CD4-positive, alpha-beta T cell (primary cell): ENCODE data around the gene FGGY. TPM values are rescaled to one million over a fixed set of nuclear protein-coding genes. Genes with fewer than 3 reads are reported as not detected.

Source experiments
- ATAC-seq: fragments of 200-7000 bp; cut with Tn5 transposase; one replicate; pipeline ENCODE4 v1.10.0; 2022; ENCODE audit warnings: mild to moderate bottlenecking; ENCODE audit not compliant: poor library complexity
- CTCF ChIA-PET: fragments of 350-600 bp; sonication (Branson Sonifier 250); formaldehyde crosslinking; loops from one replicate; lab custom pipeline; 2021; ENCODE audit warnings: antibody characterized with exemption, inconsistent platforms; lab: Charles Lee
- POLR2A ChIA-PET: fragments of 350-600 bp; sonication (Branson Sonifier 250); formaldehyde crosslinking; loops from one replicate; lab custom pipeline; 2021; ENCODE audit warnings: antibody characterized with exemption, inconsistent platforms; lab: Charles Lee
- DNase-seq, 14 experiments: peaks; one replicate each; pipeline ENCODE4 v3.0.0-alpha.2; 2013 to 2020; ENCODE audit warnings: mixed read lengths in 2 of 14
- H3K27ac ChIP-seq, 2 donors: one replicate each; pipeline versions ENCODE4 v1.5.1 to v1.7.0; 2013; ENCODE audit warnings: low read length in 2 of 2, low read depth in 1 of 2, mild to moderate bottlenecking in 1 of 2
- H3K27me3 ChIP-seq, 2 experiments: 1 replicate in 1 of 2; 2 replicates in 1 of 2; pipeline versions ENCODE4 v1.6.1 to v1.7.0; 2013; ENCODE audit warnings: low read length in 2 of 2, control low read depth in 1 of 2, mild to moderate bottlenecking in 1 of 2, moderate library complexity in 1 of 2; ENCODE audit not compliant: insufficient read depth in 2 of 2, control insufficient read depth in 1 of 2
- H3K36me3 ChIP-seq: one replicate; pipeline ENCODE4 v1.6.1; 2013; ENCODE audit warnings: low read length, control low read depth; ENCODE audit not compliant: insufficient read depth
- H3K4me1 ChIP-seq: one replicate; pipeline ENCODE4 v1.6.1; 2013; ENCODE audit warnings: low read length, control low read depth; ENCODE audit not compliant: insufficient read depth
- H3K4me3 ChIP-seq: one replicate; pipeline ENCODE4 v1.5.1; 2013; ENCODE audit warnings: mild to moderate bottlenecking, low read length, moderate library complexity
- H3K9me3 ChIP-seq, 2 experiments: 1 replicate in 1 of 2; 2 replicates in 1 of 2; pipeline versions ENCODE4 v1.6.1 to v1.7.0; 2013; ENCODE audit warnings: low read length in 2 of 2, mild to moderate bottlenecking in 2 of 2, control low read depth in 1 of 2, moderate library complexity in 1 of 2; ENCODE audit not compliant: control insufficient read depth in 1 of 2, insufficient read depth in 1 of 2
- H3K27ac Mint-ChIP-seq: one replicate; pipeline ENCODE4 v1.8.0; 2020; ENCODE audit warnings: mixed read lengths
- H3K27me3 Mint-ChIP-seq: one replicate; pipeline ENCODE4 v1.8.0; 2021; ENCODE audit warnings: mixed read lengths
- H3K36me3 Mint-ChIP-seq: one replicate; pipeline ENCODE4 v1.8.0; 2021; ENCODE audit warnings: low read depth, mixed read lengths
- H3K4me1 Mint-ChIP-seq: one replicate; pipeline ENCODE4 v1.8.0; 2021; ENCODE audit warnings: low read depth, mixed read lengths
- H3K4me3 Mint-ChIP-seq: one replicate; pipeline ENCODE4 v1.8.0; 2020; ENCODE audit warnings: mild to moderate bottlenecking, mixed read lengths
- H3K9me3 Mint-ChIP-seq: one replicate; pipeline ENCODE4 v1.8.0; 2020; ENCODE audit warnings: mixed read lengths
- intact Hi-C, 2 experiments: fragments of 100-400 bp; cut with DNase I in 1 of 2; cut with micrococcal nuclease in 1 of 2; formaldehyde crosslinking; loops; one replicate each; pipeline versions ENCODE4 v1.15.1 to v1.9.0; 2023 to 2025; cut with DNase I, micrococcal nuclease
- total RNA-seq, 174 experiments: library from RNA in 2 of 174; stranded (reverse) in 2 of 174; gene quantifications; one replicate each; pipeline ENCODE4 v1.2.3 and lab custom pipeline; 2021 to 2026
- TF ChIP-seq, protein P1 (sequence below): fragments of 200-600 bp; IDR thresholded peaks from one replicate; pipeline ENCODE4 v1.8.0; 2022; ENCODE audit warnings: antibody characterized with exemption, mild to moderate bottlenecking

Gene FGGY
- total RNA-seq, 2 experiments from 2014 or later = 9.5 to 10.0 TPM

DNA sequence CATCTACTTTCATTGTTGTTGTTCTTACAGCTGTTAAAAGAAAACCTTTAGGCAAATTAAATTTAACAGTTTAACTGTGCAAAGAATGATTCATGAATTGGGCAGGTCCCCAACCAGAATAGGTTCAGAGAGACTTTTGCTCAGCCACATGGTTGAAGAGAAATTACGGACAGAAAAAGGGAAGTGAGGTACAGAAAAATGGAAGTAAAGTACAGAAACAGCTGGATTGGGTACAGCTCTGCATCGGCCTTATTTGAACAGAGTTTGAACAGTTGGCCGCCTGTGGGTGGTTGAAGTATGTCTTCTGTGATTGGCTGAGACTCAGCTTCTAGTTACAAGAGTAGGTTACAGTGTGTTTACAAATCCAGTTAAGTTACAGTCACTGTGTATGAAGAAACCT, 210.1 kb downstream of the FGGY start:
- no peaks in the 10 kb centered on the region for H3K4me1 Mint-ChIP-seq
- TF ChIP-seq, protein P1, sequence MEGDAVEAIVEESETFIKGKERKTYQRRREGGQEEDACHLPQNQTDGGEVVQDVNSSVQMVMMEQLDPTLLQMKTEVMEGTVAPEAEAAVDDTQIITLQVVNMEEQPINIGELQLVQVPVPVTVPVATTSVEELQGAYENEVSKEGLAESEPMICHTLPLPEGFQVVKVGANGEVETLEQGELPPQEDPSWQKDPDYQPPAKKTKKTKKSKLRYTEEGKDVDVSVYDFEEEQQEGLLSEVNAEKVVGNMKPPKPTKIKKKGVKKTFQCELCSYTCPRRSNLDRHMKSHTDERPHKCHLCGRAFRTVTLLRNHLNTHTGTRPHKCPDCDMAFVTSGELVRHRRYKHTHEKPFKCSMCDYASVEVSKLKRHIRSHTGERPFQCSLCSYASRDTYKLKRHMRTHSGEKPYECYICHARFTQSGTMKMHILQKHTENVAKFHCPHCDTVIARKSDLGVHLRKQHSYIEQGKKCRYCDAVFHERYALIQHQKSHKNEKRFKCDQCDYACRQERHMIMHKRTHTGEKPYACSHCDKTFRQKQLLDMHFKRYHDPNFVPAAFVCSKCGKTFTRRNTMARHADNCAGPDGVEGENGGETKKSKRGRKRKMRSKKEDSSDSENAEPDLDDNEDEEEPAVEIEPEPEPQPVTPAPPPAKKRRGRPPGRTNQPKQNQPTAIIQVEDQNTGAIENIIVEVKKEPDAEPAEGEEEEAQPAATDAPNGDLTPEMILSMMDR = no peak
- Histone ChIP-seq H3K36me3 (no peaks in the 10 kb centered on the region), H3K9me3 (no peaks in the 10 kb centered on the region), H3K4me3 (no peak overlapping the region), H3K27ac (no peak overlapping the region), H3K4me1 (no peaks in the 10 kb centered on the region), H3K27me3 (no peaks in the 10 kb centered on the region)
- no peak overlapping the region for H3K27ac Mint-ChIP-seq
- H3K9me3 Mint-ChIP-seq = no peaks in the 10 kb centered on the region
- H3K4me3 Mint-ChIP-seq = no peak overlapping the region
- ATAC-seq (no peak), DNase-seq (peak in 3 of 14 experiments; percentile 3 to 52 (median 43))
- intact Hi-C loops = no loop called here
- POLR2A ChIA-PET = no interaction called here
- CTCF ChIA-PET = no interaction called here
- H3K27me3 Mint-ChIP-seq = no peaks in the 10 kb centered on the region
- no peaks in the 10 kb centered on the region for H3K36me3 Mint-ChIP-seq

DNA sequence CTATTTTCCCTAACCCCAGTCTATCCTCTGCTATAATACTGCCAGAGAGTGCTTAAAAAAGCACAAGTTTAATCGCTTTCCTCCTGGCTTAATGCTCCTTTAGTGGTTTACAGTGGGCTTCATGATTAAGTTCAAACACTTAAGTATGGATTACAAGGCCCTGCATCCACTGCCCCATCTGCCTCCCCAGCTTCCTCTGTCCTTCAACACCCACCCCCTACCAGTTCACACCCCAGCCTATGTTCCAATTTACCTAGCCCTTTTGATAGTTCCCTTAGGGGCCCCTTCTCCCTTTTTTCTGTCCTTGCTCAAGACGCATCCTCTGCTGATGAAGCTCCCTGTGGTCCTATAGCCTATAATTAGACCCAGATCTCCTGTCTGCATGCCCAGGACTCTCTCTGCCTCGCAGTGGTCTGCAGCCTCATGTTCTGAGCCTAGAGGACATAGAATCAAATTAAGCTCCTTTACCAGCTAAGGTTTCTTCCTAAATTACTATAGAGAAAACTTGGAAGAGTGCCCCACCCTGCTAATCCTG, 212.5 kb downstream of the FGGY start:
- Histone ChIP-seq H3K9me3 (no peaks in the 10 kb centered on the region), H3K27ac (no peak overlapping the region), H3K36me3 (no peaks in the 10 kb centered on the region), H3K27me3 (no peaks in the 10 kb centered on the region), H3K4me1 (no peaks in the 10 kb centered on the region), H3K4me3 (no peak overlapping the region)
- H3K4me1 Mint-ChIP-seq = no peaks in the 10 kb centered on the region
- TF ChIP-seq, protein P1 = no peak
- H3K4me3 Mint-ChIP-seq = no peak overlapping the region
- no peaks in the 10 kb centered on the region for H3K27me3 Mint-ChIP-seq
- CTCF ChIA-PET = no interaction called here
- H3K27ac Mint-ChIP-seq = no peak overlapping the region
- ATAC-seq (no peak), DNase-seq (no peak)
- intact Hi-C loops = no loop called here
- H3K36me3 Mint-ChIP-seq = no peaks in the 10 kb centered on the region
- POLR2A ChIA-PET = no interaction called here
- H3K9me3 Mint-ChIP-seq = no peaks in the 10 kb centered on the region

DNA sequence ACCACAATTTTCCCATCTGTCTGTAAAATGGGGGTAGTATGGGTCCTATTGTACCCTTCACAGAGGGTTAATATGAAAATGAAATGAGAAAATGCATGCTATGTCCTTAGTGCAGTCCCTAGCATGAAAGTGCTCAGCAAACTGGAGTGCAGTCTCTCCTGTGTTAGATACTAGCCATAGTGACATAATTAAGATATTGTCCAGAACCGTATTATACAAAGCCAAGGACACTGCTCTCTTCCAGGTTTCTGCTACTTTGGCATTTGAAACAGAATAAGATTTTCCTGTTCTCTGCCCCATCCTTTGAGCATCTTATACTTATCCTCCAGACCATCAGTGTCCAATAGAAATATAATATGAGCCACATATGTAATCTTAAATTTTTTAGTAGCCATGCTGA, 213.4 kb downstream of the FGGY start:
- no peaks in the 10 kb centered on the region for H3K36me3 Mint-ChIP-seq
- H3K27ac Mint-ChIP-seq = no peak overlapping the region
- Histone ChIP-seq H3K4me3 (no peak overlapping the region), H3K27ac (no peak overlapping the region), H3K27me3 (no peaks in the 10 kb centered on the region), H3K4me1 (no peaks in the 10 kb centered on the region), H3K9me3 (no peaks in the 10 kb centered on the region), H3K36me3 (no peaks in the 10 kb centered on the region)
- CTCF ChIA-PET = no interaction called here
- DNase-seq (no peak), ATAC-seq (no peak)
- TF ChIP-seq, protein P1 = no peak
- POLR2A ChIA-PET = no interaction called here
- intact Hi-C loops = no loop called here
- H3K4me3 Mint-ChIP-seq = no peak overlapping the region
- no peaks in the 10 kb centered on the region for H3K27me3 Mint-ChIP-seq
- no peaks in the 10 kb centered on the region for H3K4me1 Mint-ChIP-seq
- H3K9me3 Mint-ChIP-seq = no peaks in the 10 kb centered on the region
